Tibial nerve (tissue), 4 donors: ENCODE data around the gene RARRES2. TPM values are rescaled to one million over a fixed set of nuclear protein-coding genes. Genes with fewer than 3 reads are reported as not detected.

ENCODE experiments used
- DNase-seq, 2 donors: peaks; one replicate each; pipeline ENCODE4 v3.0.0-alpha.2; 2019; ENCODE audit warnings: low spot score in 2 of 2
- H3K27ac ChIP-seq, 4 donors: fragments of 200-600 bp; sonication (generic) in 3 of 4; one replicate each; pipeline ENCODE4 v1.5.1; 2017 to 2019; ENCODE audit warnings: mild to moderate bottlenecking in 1 of 4
- H3K27me3 ChIP-seq, 2 donors: fragments of 200-600 bp; sonication (generic) in 1 of 2; one replicate each; pipeline versions ENCODE4 v1.5.1 to v1.6.0; 2017 to 2019
- H3K36me3 ChIP-seq, 3 donors: fragments of 200-600 bp; sonication (generic); one replicate each; pipeline ENCODE4 v1.5.1; 2018 to 2019
- H3K4me1 ChIP-seq, 4 donors: fragments of 200-600 bp; sonication (generic) in 3 of 4; one replicate each; pipeline ENCODE4 v1.5.1; 2017 to 2019
- H3K4me3 ChIP-seq, 4 donors: fragments of 200-600 bp; sonication (generic) in 3 of 4; one replicate each; pipeline ENCODE4 v1.5.1; 2017 to 2019; ENCODE audit warnings: mild to moderate bottlenecking in 1 of 4, moderate library complexity in 1 of 4
- H3K9me3 ChIP-seq, 4 donors: fragments of 200-600 bp; sonication (generic) in 3 of 4; one replicate each; pipeline ENCODE4 v1.5.1; 2017 to 2019
- CTCF ChIP-seq, 5 experiments: fragments of 200-600 bp in 3 of 5; fragments of 450-650 bp in 2 of 5; sonication (generic) in 3 of 5; IDR thresholded peaks; one replicate each; pipeline ENCODE4 v1.5.1; 2016 to 2019; ENCODE audit warnings: antibody characterized with exemption in 5 of 5, mild to moderate bottlenecking in 3 of 5, moderate library complexity in 2 of 5
- EP300 ChIP-seq, 2 donors: sonication (generic); formaldehyde crosslinking; IDR thresholded peaks; one replicate each; pipeline ENCODE4 v1.6.1; 2017; ENCODE audit warnings: antibody characterized with exemption in 2 of 2, mild to moderate bottlenecking in 1 of 2
- POLR2A ChIP-seq, 2 donors: fragments of 450-650 bp; IDR thresholded peaks; one replicate each; pipeline ENCODE4 v1.6.1; 2017; ENCODE audit warnings: antibody characterized with exemption in 2 of 2, mild to moderate bottlenecking in 2 of 2, moderate library complexity in 2 of 2
- WGBS, 2 donors: methylation state at CpG; one replicate each; pipeline ENCODE4 v1.1.5; 2018; 5-methylcytosine and 5-hydroxymethylcytosine counted together
- total RNA-seq, 4 donors: library from RNA; depleted of rRNA; stranded (reverse); fragments of >200 nt; gene quantifications; one replicate each; pipeline ENCODE4 v1.1.0, GENCODE V29; 2016

RARRES2 gene
- total RNA-seq, 4 donors from 2014 or later, result 172 to 382 (median 375) TPM

GRCh38 chr7:150334108-150334507, 7.3 kb downstream of the RARRES2 start:
- H3K27ac ChIP-seq, result peak overlapping the region in 3 of 4 donors; percentile 72 to 85 (median 78)
- DNase-seq, result no peak
- peaks cover 0 to 44% (median 8%) of the 10 kb centered on the region in 4 donors for H3K4me1 ChIP-seq
- H3K36me3 ChIP-seq, result peaks cover 0 to 44% (median 0%) of the 10 kb centered on the region in 3 donors
- WGBS, 2 donors, result 79 to 85% methylated on average over 6 to 8 of the region's 8 CpGs
- no peaks in the 10 kb centered on the region for H3K27me3 ChIP-seq
- H3K9me3 ChIP-seq, result no peaks in the 10 kb centered on the region
- no peak overlapping the region for H3K4me3 ChIP-seq
- no peak for TF ChIP-seq CTCF (IDR thresholded peaks at IDR 0.05)
- no peak for TF ChIP-seq EP300 (IDR thresholded peaks at IDR 0.05)
- no peak for TF ChIP-seq POLR2A (IDR thresholded peaks at IDR 0.05)

- 89 to 93% methylated on average over 8 to 9 of the region's 10 CpGs for WGBS, 2 donors
- H3K27ac ChIP-seq, result peak overlapping the region in 2 of 4 donors; percentile 72 to 85
Observed at GRCh38 chr7:150333659-150334058, 7.8 kb downstream of the RARRES2 start.

GRCh38 chr7:150332852-150333635, 8.4 kb downstream of the RARRES2 start:
- Histone ChIP-seq H3K27ac (no peak overlapping the region), H3K4me1 (peaks cover 0 to 34% (median 8%) of the 10 kb centered on the region in 4 donors), H3K36me3 (peaks cover 0 to 51% (median 0%) of the 10 kb centered on the region in 3 donors), H3K4me3 (no peak overlapping the region), H3K27me3 (no peaks in the 10 kb centered on the region), H3K9me3 (no peaks in the 10 kb centered on the region)
- no peak for TF ChIP-seq EP300 (IDR thresholded peaks at IDR 0.05)
- TF ChIP-seq CTCF (IDR thresholded peaks at IDR 0.05), result no peak
- no peak for DNase-seq
- WGBS, 2 donors, result 93 to 94% methylated on average over 18 of the region's 18 CpGs

More at GRCh38 chr7:150333659-150334058, 7.8 kb downstream of the RARRES2 start:
- H3K4me1 ChIP-seq, result peaks cover 0 to 40% (median 8%) of the 10 kb centered on the region in 4 donors
- no peaks in the 10 kb centered on the region for H3K9me3 ChIP-seq
- no peak overlapping the region for H3K4me3 ChIP-seq
- TF ChIP-seq EP300 (IDR thresholded peaks at IDR 0.05), result no peak
- no peak for TF ChIP-seq CTCF (IDR thresholded peaks at IDR 0.05)
- TF ChIP-seq POLR2A (IDR thresholded peaks at IDR 0.05), result no peak
- no peaks in the 10 kb centered on the region for H3K27me3 ChIP-seq
- DNase-seq, result no peak
- peaks cover 0 to 49% (median 0%) of the 10 kb centered on the region in 3 donors for H3K36me3 ChIP-seq

GRCh38 chr7:150330211-150330885, 11.1 kb downstream of the RARRES2 start:
- H3K27ac ChIP-seq, result no peak overlapping the region
- DNase-seq, result no peak
- no peaks in the 10 kb centered on the region for H3K27me3 ChIP-seq
- H3K4me3 ChIP-seq, result no peak overlapping the region
- no peaks in the 10 kb centered on the region for H3K9me3 ChIP-seq
- 89 to 92% methylated on average over 13 to 18 of the region's 19 CpGs for WGBS, 2 donors
- peaks cover 0 to 47% (median 0%) of the 10 kb centered on the region in 3 donors for H3K36me3 ChIP-seq
- peaks cover 0 to 11% (median 2%) of the 10 kb centered on the region in 4 donors for H3K4me1 ChIP-seq
- TF ChIP-seq POLR2A (IDR thresholded peaks at IDR 0.05), result no peak
- TF ChIP-seq CTCF (IDR thresholded peaks at IDR 0.05), result no peak
- TF ChIP-seq EP300 (IDR thresholded peaks at IDR 0.05), result no peak
